Activated CD8-positive, alpha-beta T cell treated with anti-CD3 and anti-CD28 coated beads for 36 hours (primary cell): Measurements from ENCODE around the gene SERF2. TPM values are rescaled to one million over a fixed set of nuclear protein-coding genes. Genes with fewer than 3 reads are reported as not detected.

ENCODE experiments used
- ATAC-seq: fragments of 200-7000 bp; cut with Tn5 transposase; one replicate; pipeline ENCODE4 v1.10.0; 2021; ENCODE audit warnings: mild to moderate bottlenecking, moderate library complexity
- CTCF ChIA-PET: fragments of 350-600 bp; sonication (Branson Sonifier 250); formaldehyde crosslinking; loops from one replicate; lab custom pipeline; 2021; ENCODE audit warnings: antibody characterized with exemption; lab: Charles Lee
- POLR2A ChIA-PET: fragments of 350-600 bp; sonication (Branson Sonifier 250); formaldehyde crosslinking; loops from one replicate; lab custom pipeline; 2021; ENCODE audit warnings: antibody characterized with exemption; lab: Charles Lee
- DNase-seq: peaks from one replicate; pipeline ENCODE4 v3.0.0-alpha.2; 2020
- H3K27ac Mint-ChIP-seq: one replicate; pipeline ENCODE4 v1.8.0; 2021; ENCODE audit warnings: mild to moderate bottlenecking, mixed read lengths
- H3K27me3 Mint-ChIP-seq: one replicate; pipeline ENCODE4 v1.8.0; 2021; ENCODE audit warnings: mixed read lengths
- H3K36me3 Mint-ChIP-seq: one replicate; pipeline ENCODE4 v1.8.0; 2021; ENCODE audit warnings: low read depth, mixed read lengths
- H3K4me1 Mint-ChIP-seq: one replicate; pipeline ENCODE4 v1.8.0; 2021; ENCODE audit warnings: low read depth, mixed read lengths
- H3K4me3 Mint-ChIP-seq: one replicate; pipeline ENCODE4 v1.8.0; 2021; ENCODE audit warnings: mild to moderate bottlenecking, moderate library complexity, mixed read lengths
- H3K9me3 Mint-ChIP-seq: one replicate; pipeline ENCODE4 v1.8.0; 2021; ENCODE audit warnings: mixed read lengths
- CTCF ChIP-seq: fragments of 200-600 bp; IDR thresholded peaks from one replicate; pipeline ENCODE4 v1.8.0; 2022; ENCODE audit warnings: antibody characterized with exemption, mild to moderate bottlenecking
- intact Hi-C: fragments of 100-400 bp; cut with micrococcal nuclease; formaldehyde crosslinking; loops from one replicate; pipeline ENCODE4 v1.10.0; 2022
- total RNA-seq, 2 experiments: library from RNA; stranded (reverse); gene quantifications; one replicate each; pipeline ENCODE4 v1.2.3, GENCODE V29; 2021

Gene SERF2
- total RNA-seq, 2 experiments from 2014 or later = 775 to 810 TPM

- ChIA-PET CTCF (interaction anchor here (1.3 to 1.6 kb wide), 3 partner anchors 20 to 309 kb away, joined by 4 to 7 read pairs (median 4); partner anchors contain the start of gene ELL3), POLR2A (interaction anchor here (0.7 to 2.4 kb wide), 7 partner anchors 21 to 239 kb away, joined by 3 to 9 read pairs (median 3); partner anchors contain the start of genes ELL3, HYPK and SERINC4)
- peaks cover 41% of the 10 kb centered on the region for H3K36me3 Mint-ChIP-seq
- no peaks in the 10 kb centered on the region for H3K9me3 Mint-ChIP-seq
- no peaks in the 10 kb centered on the region for H3K27me3 Mint-ChIP-seq
- TF ChIP-seq CTCF = no peak
- DNase-seq = peak; percentile 69
- intact Hi-C loops = no loop called here
- peak overlapping the region; percentile 96 for H3K4me3 Mint-ChIP-seq
- peak overlapping the region; percentile 85 for H3K27ac Mint-ChIP-seq
- H3K4me1 Mint-ChIP-seq = peaks cover 45% of the 10 kb centered on the region
- ATAC-seq = peak; percentile 43
Observed at GRCh38 chr15:43749690-43750345, 42.3 kb upstream of the SERF2 start.

- POLR2A ChIA-PET = interaction anchor here (1.3 kb wide), 1 partner anchor 25 kb away, joined by 3 read pairs; the partner anchor contains the start of gene ELL3
Observed at GRCh38 chr15:43751885-43752284, 40.2 kb upstream of the SERF2 start.

GRCh38 chr15:43762824-43763223 lies 29.3 kb upstream of the SERF2 start:
- no peak overlapping the region for H3K27ac Mint-ChIP-seq
- H3K4me3 Mint-ChIP-seq = no peak overlapping the region
- CTCF ChIA-PET = no interaction called here

More at GRCh38 chr15:43751885-43752284, 40.2 kb upstream of the SERF2 start:
- CTCF ChIA-PET = interaction anchor here (1.2 to 9.8 kb wide), 2 partner anchors 20 to 25 kb away, joined by 3 to 52 read pairs; partner anchors contain the start of gene ELL3
- Mint-ChIP-seq H3K36me3 (peaks cover 49% of the 10 kb centered on the region), H3K27me3 (no peaks in the 10 kb centered on the region), H3K27ac (peak overlapping the region; percentile 25), H3K4me3 (no peak overlapping the region), H3K9me3 (no peaks in the 10 kb centered on the region), H3K4me1 (peaks cover 48% of the 10 kb centered on the region)
- TF ChIP-seq CTCF = no peak
- no peak for ATAC-seq
- DNase-seq = no peak
- intact Hi-C loops = no loop called here

GRCh38 chr15:43763819-43764446 lies 28.2 kb upstream of the SERF2 start:
- Mint-ChIP-seq H3K4me3 (no peak overlapping the region), H3K36me3 (peaks cover 58% of the 10 kb centered on the region), H3K27ac (peak overlapping the region; percentile 9), H3K9me3 (no peaks in the 10 kb centered on the region), H3K4me1 (no peaks in the 10 kb centered on the region), H3K27me3 (no peaks in the 10 kb centered on the region)
- ATAC-seq (no peak), DNase-seq (no peak)
- TF ChIP-seq CTCF = no peak
- intact Hi-C loops = no loop called here
- ChIA-PET POLR2A (interaction anchor here (0.6 to 1.6 kb wide), 2 partner anchors 9 to 11 kb away, joined by 3 read pairs; no protein-coding TSS in a partner anchor), CTCF (interaction anchor here (2.1 kb wide), 1 partner anchor 13 kb away, joined by 6 read pairs; the partner anchor contains the start of gene ELL3)

More at GRCh38 chr15:43762824-43763223, 29.3 kb upstream of the SERF2 start:
- intact Hi-C loops = no loop called here
- POLR2A ChIA-PET = interaction anchor here (1.6 kb wide), 1 partner anchor 8 kb away, joined by 3 read pairs; no protein-coding TSS in a partner anchor
- peaks cover 56% of the 10 kb centered on the region for H3K36me3 Mint-ChIP-seq
- H3K4me1 Mint-ChIP-seq = no peaks in the 10 kb centered on the region
- no peaks in the 10 kb centered on the region for H3K9me3 Mint-ChIP-seq
- TF ChIP-seq CTCF = no peak
- ATAC-seq (no peak), DNase-seq (no peak)
- H3K27me3 Mint-ChIP-seq = no peaks in the 10 kb centered on the region
